Right atrium auricular region (tissue), 2 donors: Measurements from ENCODE around the gene NAV2. TPM values are rescaled to one million over a fixed set of nuclear protein-coding genes. Genes with fewer than 3 reads are reported as not detected.

ENCODE experiments used
- DNase-seq: peaks from one replicate; pipeline ENCODE4 v3.0.0-alpha.2; 2019; ENCODE audit warnings: low spot score
- H3K27ac ChIP-seq, 2 donors: fragments of 200-600 bp; sonication (generic); 1 replicate in 1 of 2; 2 replicates in 1 of 2; pipeline ENCODE4 v1.5.1; 2016 to 2019
- H3K27me3 ChIP-seq, 2 donors: fragments of 200-600 bp; sonication (generic); one replicate each; pipeline versions ENCODE4 v1.5.1 to v1.6.0; 2017 to 2019
- H3K36me3 ChIP-seq: fragments of 200-600 bp; sonication (generic); one replicate; pipeline ENCODE4 v1.5.1; 2016
- H3K4me1 ChIP-seq, 2 donors: fragments of 200-600 bp; sonication (generic); one replicate each; pipeline versions ENCODE4 v1.5.1 to v1.6.0; 2017 to 2019
- H3K4me3 ChIP-seq, 2 donors: fragments of 200-600 bp; sonication (generic); 1 replicate in 1 of 2; 2 replicates in 1 of 2; pipeline ENCODE4 v1.5.1; 2017 to 2019; ENCODE audit warnings: mild to moderate bottlenecking in 1 of 2, moderate library complexity in 1 of 2
- H3K9me3 ChIP-seq, 2 donors: fragments of 200-600 bp; sonication (generic); one replicate each; pipeline ENCODE4 v1.5.1; 2019
- total RNA-seq, 2 donors: library from RNA; depleted of rRNA; stranded (reverse); fragments of >200 nt; gene quantifications; one replicate each; pipeline ENCODE4 v1.1.0, GENCODE V29; 2016
- TF ChIP-seq, protein P1 (sequence below), 2 donors: fragments of 200-600 bp; sonication (generic); IDR thresholded peaks; one replicate each; pipeline ENCODE4 v1.5.1; 2019; ENCODE audit warnings: antibody characterized with exemption in 2 of 2

Gene NAV2
- total RNA-seq, 2 donors from 2014 or later, result 11.4 to 19.2 TPM

DNA sequence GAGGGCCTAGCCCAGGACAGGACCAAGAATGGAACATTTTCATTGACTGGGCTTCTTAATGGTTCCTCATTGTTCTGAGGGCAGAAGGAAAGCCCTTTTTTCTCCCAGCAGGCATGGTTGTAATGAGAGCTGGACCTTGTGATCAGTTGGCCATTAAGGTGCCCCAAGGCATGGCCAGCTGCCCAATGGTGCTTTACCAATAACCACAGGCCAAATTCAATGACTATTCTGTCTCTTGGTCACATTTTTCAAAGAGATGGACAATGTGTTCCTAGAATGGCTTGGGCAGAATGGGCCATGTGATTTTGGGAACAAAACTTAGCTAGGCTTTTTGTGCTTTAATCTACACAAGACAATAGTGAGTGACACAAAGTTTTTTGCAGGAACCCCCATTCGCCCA is 7.3 kb downstream of the NAV2 start:
- TF ChIP-seq, protein P1, sequence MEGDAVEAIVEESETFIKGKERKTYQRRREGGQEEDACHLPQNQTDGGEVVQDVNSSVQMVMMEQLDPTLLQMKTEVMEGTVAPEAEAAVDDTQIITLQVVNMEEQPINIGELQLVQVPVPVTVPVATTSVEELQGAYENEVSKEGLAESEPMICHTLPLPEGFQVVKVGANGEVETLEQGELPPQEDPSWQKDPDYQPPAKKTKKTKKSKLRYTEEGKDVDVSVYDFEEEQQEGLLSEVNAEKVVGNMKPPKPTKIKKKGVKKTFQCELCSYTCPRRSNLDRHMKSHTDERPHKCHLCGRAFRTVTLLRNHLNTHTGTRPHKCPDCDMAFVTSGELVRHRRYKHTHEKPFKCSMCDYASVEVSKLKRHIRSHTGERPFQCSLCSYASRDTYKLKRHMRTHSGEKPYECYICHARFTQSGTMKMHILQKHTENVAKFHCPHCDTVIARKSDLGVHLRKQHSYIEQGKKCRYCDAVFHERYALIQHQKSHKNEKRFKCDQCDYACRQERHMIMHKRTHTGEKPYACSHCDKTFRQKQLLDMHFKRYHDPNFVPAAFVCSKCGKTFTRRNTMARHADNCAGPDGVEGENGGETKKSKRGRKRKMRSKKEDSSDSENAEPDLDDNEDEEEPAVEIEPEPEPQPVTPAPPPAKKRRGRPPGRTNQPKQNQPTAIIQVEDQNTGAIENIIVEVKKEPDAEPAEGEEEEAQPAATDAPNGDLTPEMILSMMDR (IDR thresholded peaks at IDR 0.05), result no peak
- Histone ChIP-seq H3K27ac (peak overlapping the region in 1 of 2 donors; percentile 95), H3K27me3 (no peaks in the 10 kb centered on the region), H3K36me3 (no peaks in the 10 kb centered on the region), H3K4me3 (no peak overlapping the region), H3K4me1 (peaks cover 0 to 57% of the 10 kb centered on the region in 2 donors), H3K9me3 (no peaks in the 10 kb centered on the region)
- no peak for DNase-seq

DNA sequence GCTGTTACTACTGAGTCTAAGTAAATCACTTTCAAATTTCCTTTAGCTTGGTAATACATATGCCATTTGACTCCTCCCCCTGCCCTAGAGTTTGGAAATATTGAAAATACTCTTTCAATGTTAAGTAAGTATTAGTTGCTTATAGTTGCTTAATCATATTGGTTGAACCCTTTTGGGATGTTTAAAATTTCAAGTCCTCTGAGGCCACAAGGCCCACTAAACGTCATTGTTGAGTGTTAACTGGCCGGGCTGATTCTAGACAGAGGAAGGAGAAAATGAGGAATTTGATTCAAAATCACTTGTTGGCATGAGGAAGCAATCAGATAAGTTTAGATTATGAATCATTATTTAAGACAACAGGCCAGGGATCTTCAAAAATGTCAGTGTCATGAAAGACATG is 8.5 kb downstream of the NAV2 start:
- Histone ChIP-seq H3K4me1 (peaks cover 0 to 53% of the 10 kb centered on the region in 2 donors), H3K27me3 (no peaks in the 10 kb centered on the region), H3K27ac (no peak overlapping the region), H3K4me3 (no peak overlapping the region), H3K9me3 (no peaks in the 10 kb centered on the region), H3K36me3 (no peaks in the 10 kb centered on the region)
- TF ChIP-seq, protein P1 (IDR thresholded peaks at IDR 0.05), result no peak
- no peak for DNase-seq

DNA sequence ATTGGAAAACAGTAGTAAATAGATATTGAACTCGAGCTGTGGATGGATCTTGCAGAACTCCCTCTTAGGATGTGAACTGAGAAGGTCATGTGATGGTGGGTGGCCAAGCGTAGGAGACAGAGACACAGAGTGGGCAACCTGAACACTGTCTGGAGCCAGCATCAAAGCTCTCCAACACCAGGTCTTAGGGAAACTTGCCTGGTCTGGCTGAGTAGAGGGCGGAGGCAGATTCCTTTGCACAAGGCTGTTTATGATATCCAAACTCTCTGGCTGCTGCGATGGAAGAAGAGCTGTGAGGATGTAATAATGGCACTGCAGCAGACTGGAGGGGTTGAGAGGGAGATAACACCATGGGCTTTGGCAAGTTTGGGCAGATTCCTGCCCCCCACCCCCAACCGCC is 10.1 kb downstream of the NAV2 start:
- Histone ChIP-seq H3K9me3 (no peaks in the 10 kb centered on the region), H3K36me3 (no peaks in the 10 kb centered on the region), H3K27ac (peak overlapping the region; percentile 43 to 45), H3K4me1 (peaks cover 0 to 54% of the 10 kb centered on the region in 2 donors), H3K27me3 (no peaks in the 10 kb centered on the region), H3K4me3 (no peak overlapping the region)
- no peak for DNase-seq
- TF ChIP-seq, protein P1 (IDR thresholded peaks at IDR 0.05), result no peak

DNA sequence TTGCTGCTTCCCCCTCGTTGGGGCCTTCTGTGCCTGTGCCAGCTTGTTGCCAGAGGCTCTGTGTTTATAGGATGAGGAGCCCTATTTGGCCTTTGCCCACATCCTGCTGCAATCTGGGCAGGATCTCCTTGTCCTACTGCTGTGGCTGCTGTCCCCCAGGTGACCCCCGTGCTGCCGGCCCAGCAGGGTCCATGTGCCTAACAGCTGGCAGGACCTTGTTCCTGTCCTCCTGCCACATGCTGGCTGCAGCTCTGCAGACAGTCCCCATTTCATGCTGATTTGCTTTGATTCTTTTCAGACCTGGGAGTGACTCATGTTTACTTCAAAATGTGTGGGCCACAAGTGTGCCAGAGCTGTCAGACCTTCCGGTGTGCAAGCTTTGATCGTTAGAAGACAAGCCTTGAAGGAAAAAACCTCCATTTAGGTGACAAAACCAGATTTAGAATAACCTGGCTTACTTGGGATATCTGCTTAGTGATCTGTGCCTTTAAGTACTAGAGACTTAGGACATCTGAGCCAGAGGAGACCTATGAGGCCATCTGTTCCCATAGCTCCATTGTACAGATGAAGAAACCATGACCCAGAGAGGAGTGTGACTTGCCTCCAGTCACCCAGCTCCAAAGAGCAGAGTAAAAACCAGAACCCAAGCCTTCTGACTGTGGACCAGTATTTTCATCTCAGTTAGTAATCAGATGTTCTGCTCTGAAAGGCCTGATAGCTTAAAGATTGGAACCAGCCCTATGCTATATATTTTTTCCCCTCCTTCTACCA is 11.1 kb downstream of the NAV2 start:
- Histone ChIP-seq H3K9me3 (no peaks in the 10 kb centered on the region), H3K27ac (peak overlapping the region; percentile 43 to 45), H3K4me3 (no peak overlapping the region), H3K4me1 (peaks cover 0 to 56% of the 10 kb centered on the region in 2 donors), H3K36me3 (no peaks in the 10 kb centered on the region), H3K27me3 (no peaks in the 10 kb centered on the region)
- TF ChIP-seq, protein P1 (IDR thresholded peaks at IDR 0.05), result no peak
- no peak for DNase-seq

DNA sequence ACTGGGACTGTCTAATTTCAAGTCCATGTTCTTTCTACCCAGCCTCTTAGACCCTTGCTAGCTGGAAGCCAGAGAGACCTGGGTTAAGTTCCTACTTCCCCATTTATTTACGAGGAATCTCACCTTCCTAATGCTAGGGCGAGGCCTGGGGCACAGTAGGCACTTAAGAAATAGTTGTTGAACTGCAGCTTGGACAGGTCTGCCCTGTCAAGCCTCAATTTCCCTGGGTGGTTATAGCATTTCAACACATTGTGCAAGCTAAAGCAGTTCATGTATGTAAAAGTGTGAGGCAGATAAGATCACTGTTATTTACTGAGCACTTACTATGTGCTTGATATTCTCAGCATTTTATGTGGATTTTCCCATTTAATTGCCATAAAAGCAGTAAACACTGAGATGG is 12.1 kb downstream of the NAV2 start:
- peaks cover 0 to 65% of the 10 kb centered on the region in 2 donors for H3K4me1 ChIP-seq
- no peak overlapping the region for H3K4me3 ChIP-seq
- H3K36me3 ChIP-seq, result no peaks in the 10 kb centered on the region
- peak overlapping the region; percentile 15 to 34 for H3K27ac ChIP-seq
- DNase-seq, result no peak
- TF ChIP-seq, protein P1 (IDR thresholded peaks at IDR 0.05), result no peak
- no peaks in the 10 kb centered on the region for H3K27me3 ChIP-seq
- no peaks in the 10 kb centered on the region for H3K9me3 ChIP-seq
